IMR-90 (cell line): ENCODE data around the gene OR4S1. TPM values are rescaled to one million over a fixed set of nuclear protein-coding genes. Genes with fewer than 3 reads are reported as not detected.
"Not testable (repeated sequence)": the region's sequence is repeated elsewhere in the genome, so short reads cannot be mapped to it uniquely, and the experiment has no call there.

Source experiments
- ATAC-seq: fragments of 200-7000 bp; cut with Tn5 transposase; 2 replicates; pipeline ENCODE4 v1.9.1; 2020; ENCODE audit warnings: low read depth, mild to moderate bottlenecking, moderate library complexity
- BruUV-seq: library from RNA; stranded (reverse); fragments of 400-500 nt; replicated peaks from 2 replicates; lab custom pipeline; 2021; lab: Mats Ljungman, UMichigan
- CTCF ChIA-PET: fragments of 300-600 bp; formaldehyde crosslinking; extraction: SDS; loops from one replicate; lab custom pipeline; 2021; ENCODE audit warnings: antibody characterized with exemption; lab: Yijun Ruan, JAX
- POLR2A ChIA-PET: fragments of 300-600 bp; sonication (Branson Sonifier 250); formaldehyde crosslinking; loops from one replicate; lab custom pipeline; 2022; ENCODE audit warnings: antibody characterized with exemption; ENCODE audit not compliant: unreplicated experiment; lab: Charles Lee
- DNase-seq: peaks from one replicate; pipeline ENCODE4 v3.0.0; 2013
- H2AFZ ChIP-seq: replicated peaks from 2 replicates; pipeline ENCODE3; 2013; ENCODE audit warnings: low read length, mild to moderate bottlenecking; ENCODE audit not compliant: poor library complexity
- H2AK5ac ChIP-seq: 2 replicates; pipeline ENCODE4 v1.6.1; 2013; ENCODE audit warnings: low read depth, low read length, inconsistent platforms
- H2AK9ac ChIP-seq: replicated peaks from 2 replicates; pipeline ENCODE3; 2013; ENCODE audit warnings: mild to moderate bottlenecking, low read depth, low read length, moderate library complexity; ENCODE audit not compliant: poor library complexity
- H2BK120ac ChIP-seq: 2 replicates; pipeline ENCODE4 v1.6.1; 2013; ENCODE audit warnings: low read depth, low read length, inconsistent platforms
- H2BK15ac ChIP-seq: 3 replicates; pipeline ENCODE4 v1.6.1; 2013; ENCODE audit warnings: low read depth, low read length, inconsistent platforms
- H2BK20ac ChIP-seq: 2 replicates; pipeline ENCODE4 v1.6.1; 2013; ENCODE audit warnings: low read depth, mild to moderate bottlenecking, inconsistent platforms, low read length, moderate library complexity
- H2BK5ac ChIP-seq: 2 replicates; pipeline ENCODE4 v1.6.1; 2013; ENCODE audit warnings: mild to moderate bottlenecking, low read depth, low read length, inconsistent platforms; ENCODE audit not compliant: poor library complexity, severe bottlenecking
- H3K14ac ChIP-seq: replicated peaks from 2 replicates; pipeline ENCODE4 v1.6.1; 2013; ENCODE audit warnings: low read depth, low read length, inconsistent platforms
- H3K18ac ChIP-seq: 2 replicates; pipeline ENCODE4 v1.6.1; 2013; ENCODE audit warnings: low read depth, low read length, control low read depth
- H3K23ac ChIP-seq: 2 replicates; pipeline ENCODE4 v1.6.1; 2013; ENCODE audit warnings: low read depth, low read length, inconsistent platforms
- H3K27ac ChIP-seq: 2 replicates; pipeline ENCODE4 v1.5.1; 2013; ENCODE audit warnings: mild to moderate bottlenecking, control low read depth, low read length; ENCODE audit not compliant: insufficient read depth
- H3K27me3 ChIP-seq: 2 replicates; pipeline ENCODE4 v1.6.1; 2013; ENCODE audit warnings: low read length; ENCODE audit not compliant: control insufficient read depth, insufficient read depth
- H3K36me3 ChIP-seq: 2 replicates; pipeline ENCODE4 v1.6.1; 2013; ENCODE audit warnings: low read length, mixed read lengths; ENCODE audit not compliant: control insufficient read depth, insufficient read depth
- H3K4ac ChIP-seq: 2 replicates; pipeline ENCODE4 v1.6.1; 2013; ENCODE audit warnings: low read depth, low read length, inconsistent platforms
- H3K4me1 ChIP-seq: 2 replicates; pipeline ENCODE4 v1.6.1; 2013; ENCODE audit warnings: low read length, mixed read lengths; ENCODE audit not compliant: control insufficient read depth, insufficient read depth
- H3K4me2 ChIP-seq: 2 replicates; pipeline ENCODE4 v1.6.1; 2013; ENCODE audit warnings: low read depth, mild to moderate bottlenecking, control low read depth, low read length, moderate library complexity
- H3K4me3 ChIP-seq: 2 replicates; pipeline ENCODE4 v1.5.1; 2013; ENCODE audit warnings: low read depth, mild to moderate bottlenecking, control low read depth, low read length, moderate library complexity; ENCODE audit not compliant: insufficient read depth
- H3K56ac ChIP-seq: 2 replicates; pipeline ENCODE4 v1.6.1; 2013; ENCODE audit warnings: low read length, inconsistent platforms; ENCODE audit not compliant: insufficient read depth; ENCODE audit errors: extremely low read depth
- H3K79me1 ChIP-seq, 2 experiments: 2 replicates each; pipeline ENCODE4 v1.6.1; 2013; ENCODE audit warnings: low read length in 2 of 2, inconsistent platforms in 1 of 2, low read depth in 1 of 2
- H3K9ac ChIP-seq: 2 replicates; pipeline ENCODE4 v1.6.1; 2013; ENCODE audit warnings: low read depth, low read length, control low read depth
- H3K9me1 ChIP-seq: 2 replicates; pipeline ENCODE4 v1.6.1; 2013; ENCODE audit warnings: low read length, inconsistent platforms; ENCODE audit not compliant: insufficient read depth
- H3K9me3 ChIP-seq: 2 replicates; pipeline ENCODE4 v1.6.1; 2013; ENCODE audit warnings: low read length; ENCODE audit not compliant: control insufficient read depth, insufficient read depth
- H4K20me1 ChIP-seq: 2 replicates; pipeline ENCODE4 v1.6.1; 2013; ENCODE audit warnings: low read length, inconsistent platforms; ENCODE audit not compliant: insufficient read depth
- H4K5ac ChIP-seq: 2 replicates; pipeline ENCODE4 v1.6.1; 2013; ENCODE audit warnings: mild to moderate bottlenecking, low read depth, low read length, control low read depth
- H4K8ac ChIP-seq, 2 experiments: 2 replicates each; pipeline ENCODE4 v1.6.1; 2013; ENCODE audit warnings: low read depth in 2 of 2, low read length in 2 of 2, control low read depth in 1 of 2, inconsistent platforms in 1 of 2
- H4K91ac ChIP-seq: 2 replicates; pipeline ENCODE4 v1.6.1; 2013; ENCODE audit warnings: low read depth, low read length, inconsistent platforms; ENCODE audit not compliant: insufficient read depth
- dilution Hi-C: fragments of 300-500 bp; cut with HindIII; formaldehyde crosslinking; loops from one replicate; pipeline ENCODE4 v1.14.3; 2018; ENCODE audit warnings: low sequenced_read_pairs; ENCODE audit not compliant: unreplicated experiment
- in situ Hi-C: fragments of 300-500 bp; cut with MboI; formaldehyde crosslinking; loops from 3 replicates; pipeline ENCODE4 v1.14.3; 2019; ENCODE audit warnings: low sequenced_read_pairs, inconsistent platforms, mixed read lengths
- intact Hi-C: fragments of 100-400 bp; cut with micrococcal nuclease; formaldehyde crosslinking; loops from 2 replicates; pipeline ENCODE4 v1.10.0; 2022
- polyA plus RNA-seq, 3 experiments: library from polyadenylated mRNA; depleted of rRNA; stranded (reverse); fragments of >200 nt; gene quantifications; 2 replicates each; pipeline ENCODE4 v1.2.3, GENCODE V29; 2012; ENCODE audit warnings: low replicate concordance in 1 of 3
- total RNA-seq: library from RNA; depleted of rRNA; stranded (reverse); fragments of >200 nt; gene quantifications from 2 replicates; pipeline ENCODE4 v1.2.3, GENCODE V29; 2012

Gene OR4S1
- total and polyA plus RNA-seq, 2 of the 4 experiments (the other 2 are of a cell fraction), result not detected

DNA sequence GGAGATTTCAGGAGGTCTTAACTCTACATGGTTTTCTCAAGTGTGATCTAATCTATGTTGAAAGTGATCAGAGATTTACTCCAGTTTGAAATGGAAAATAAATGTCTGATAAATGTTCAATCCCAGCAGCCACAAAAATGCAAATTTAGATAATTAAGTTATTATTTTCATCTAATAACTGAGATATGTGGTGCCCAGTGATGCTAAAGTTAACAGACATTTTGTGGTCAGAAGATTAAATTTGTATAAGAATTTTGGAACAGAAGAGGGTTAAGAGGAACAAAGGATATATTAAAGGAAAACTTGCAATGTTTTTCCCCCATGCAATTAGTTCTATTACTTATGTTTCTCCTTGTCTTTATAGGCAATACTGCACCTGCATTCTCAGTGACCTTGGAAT is 18.6 kb downstream of the OR4S1 start, which contains the start of gene OR4C3:
OR4C3 (plus strand) TSS at position 301 of the 400 bp plus-strand sequence. CDS start 102 bp downstream, outside the sequence.
- H2BK20ac ChIP-seq, H3K14ac ChIP-seq, BruUV-seq, H2BK120ac ChIP-seq, H3K27ac ChIP-seq, H4K20me1 ChIP-seq, H2BK15ac ChIP-seq, H3K9me3 ChIP-seq, H3K23ac ChIP-seq, H4K8ac ChIP-seq, intact Hi-C loops, H3K9me1 ChIP-seq, POLR2A ChIA-PET, H3K27me3 ChIP-seq, H3K4me3 ChIP-seq, H2AK5ac ChIP-seq, DNase-seq, H3K4me1 ChIP-seq, H3K36me3 ChIP-seq, CTCF ChIA-PET, H2BK5ac ChIP-seq, H3K56ac ChIP-seq, H3K4me2 ChIP-seq, H3K18ac ChIP-seq, ATAC-seq, H2AK9ac ChIP-seq, H4K91ac ChIP-seq, in situ Hi-C loops, dilution Hi-C loops, H3K9ac ChIP-seq, H3K4ac ChIP-seq, H2AFZ ChIP-seq, H4K5ac ChIP-seq, H3K79me1 ChIP-seq: not testable (repeated sequence)
